ENCODE measurements around the gene RALY.

DNA sequence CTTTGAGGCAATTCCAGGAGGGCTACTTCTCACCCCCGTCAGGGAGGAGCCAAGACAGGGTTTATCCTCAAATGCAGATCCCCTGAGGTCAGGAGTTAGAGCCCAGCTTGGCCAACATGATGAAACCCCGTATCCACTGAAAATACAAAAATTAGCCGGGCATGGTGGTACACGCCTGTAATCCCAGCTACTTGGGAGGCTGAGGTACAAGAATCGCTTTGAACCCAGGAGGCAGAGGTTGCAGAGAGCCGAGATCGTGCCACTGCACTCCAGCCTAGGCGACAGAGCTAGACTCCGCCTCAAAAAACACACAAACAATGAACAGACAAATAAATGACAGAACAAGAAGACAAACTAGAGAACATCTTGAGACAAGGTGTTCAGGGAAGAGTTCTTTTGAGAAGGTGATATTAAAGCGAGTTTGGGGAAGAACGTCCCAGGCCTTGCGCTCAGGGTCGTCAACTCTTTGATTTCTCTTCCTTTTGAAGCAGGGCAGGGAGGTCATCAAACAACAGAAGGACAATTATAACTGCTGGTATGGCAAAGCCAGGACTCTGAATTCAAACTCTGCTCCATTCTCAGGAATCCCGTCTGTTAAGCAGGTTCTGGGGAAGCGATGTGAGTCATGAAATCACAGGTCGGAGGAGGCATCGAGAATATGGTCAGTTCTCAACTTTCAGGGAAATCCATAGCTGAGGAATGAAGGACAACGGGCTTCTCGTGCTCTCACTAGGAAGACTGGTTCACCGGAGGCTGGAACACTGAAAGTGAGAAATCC is 1.4 kb upstream of the RALY start:
- TF ChIP-seq, protein P1, sequence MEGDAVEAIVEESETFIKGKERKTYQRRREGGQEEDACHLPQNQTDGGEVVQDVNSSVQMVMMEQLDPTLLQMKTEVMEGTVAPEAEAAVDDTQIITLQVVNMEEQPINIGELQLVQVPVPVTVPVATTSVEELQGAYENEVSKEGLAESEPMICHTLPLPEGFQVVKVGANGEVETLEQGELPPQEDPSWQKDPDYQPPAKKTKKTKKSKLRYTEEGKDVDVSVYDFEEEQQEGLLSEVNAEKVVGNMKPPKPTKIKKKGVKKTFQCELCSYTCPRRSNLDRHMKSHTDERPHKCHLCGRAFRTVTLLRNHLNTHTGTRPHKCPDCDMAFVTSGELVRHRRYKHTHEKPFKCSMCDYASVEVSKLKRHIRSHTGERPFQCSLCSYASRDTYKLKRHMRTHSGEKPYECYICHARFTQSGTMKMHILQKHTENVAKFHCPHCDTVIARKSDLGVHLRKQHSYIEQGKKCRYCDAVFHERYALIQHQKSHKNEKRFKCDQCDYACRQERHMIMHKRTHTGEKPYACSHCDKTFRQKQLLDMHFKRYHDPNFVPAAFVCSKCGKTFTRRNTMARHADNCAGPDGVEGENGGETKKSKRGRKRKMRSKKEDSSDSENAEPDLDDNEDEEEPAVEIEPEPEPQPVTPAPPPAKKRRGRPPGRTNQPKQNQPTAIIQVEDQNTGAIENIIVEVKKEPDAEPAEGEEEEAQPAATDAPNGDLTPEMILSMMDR (IDR thresholded peaks at IDR 0.05) = no peak
- no peak for TF ChIP-seq POLR2A (IDR thresholded peaks at IDR 0.05)

All from Peyer's patch (tissue), 4 donors.